ENCODE results near the gene TMEM247. TPM values are rescaled to one million over a fixed set of nuclear protein-coding genes. Genes with fewer than 3 reads are reported as not detected.

Gene TMEM247
- total RNA-seq, 1 experiment from 2014 or later: not detected

DNA sequence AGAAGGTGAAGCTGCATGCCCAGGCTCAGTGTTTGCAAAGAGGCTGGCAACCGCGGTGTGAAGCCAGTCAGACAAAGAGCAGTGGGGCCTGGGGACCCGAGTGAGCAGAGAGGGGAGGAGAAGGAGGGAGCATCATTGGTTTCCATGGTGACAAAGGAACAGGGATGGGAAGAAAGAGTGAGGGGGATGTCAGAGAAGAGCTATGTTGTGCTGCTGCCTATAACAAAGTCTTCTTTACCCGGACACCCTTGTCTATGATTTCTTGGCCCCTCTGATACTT lies 14.5 kb downstream of the TMEM247 start:
- TF ChIP-seq, protein P1, sequence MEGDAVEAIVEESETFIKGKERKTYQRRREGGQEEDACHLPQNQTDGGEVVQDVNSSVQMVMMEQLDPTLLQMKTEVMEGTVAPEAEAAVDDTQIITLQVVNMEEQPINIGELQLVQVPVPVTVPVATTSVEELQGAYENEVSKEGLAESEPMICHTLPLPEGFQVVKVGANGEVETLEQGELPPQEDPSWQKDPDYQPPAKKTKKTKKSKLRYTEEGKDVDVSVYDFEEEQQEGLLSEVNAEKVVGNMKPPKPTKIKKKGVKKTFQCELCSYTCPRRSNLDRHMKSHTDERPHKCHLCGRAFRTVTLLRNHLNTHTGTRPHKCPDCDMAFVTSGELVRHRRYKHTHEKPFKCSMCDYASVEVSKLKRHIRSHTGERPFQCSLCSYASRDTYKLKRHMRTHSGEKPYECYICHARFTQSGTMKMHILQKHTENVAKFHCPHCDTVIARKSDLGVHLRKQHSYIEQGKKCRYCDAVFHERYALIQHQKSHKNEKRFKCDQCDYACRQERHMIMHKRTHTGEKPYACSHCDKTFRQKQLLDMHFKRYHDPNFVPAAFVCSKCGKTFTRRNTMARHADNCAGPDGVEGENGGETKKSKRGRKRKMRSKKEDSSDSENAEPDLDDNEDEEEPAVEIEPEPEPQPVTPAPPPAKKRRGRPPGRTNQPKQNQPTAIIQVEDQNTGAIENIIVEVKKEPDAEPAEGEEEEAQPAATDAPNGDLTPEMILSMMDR (conservative IDR thresholded peaks at IDR 0.05; ENCODE audit: low read depth, low read length): no peak
- TF ChIP-seq EZH2 (IDR thresholded peaks at IDR 0.05; ENCODE audit: borderline replicate concordance, low read depth, low read length, poor library complexity, severe bottlenecking): no peak
- ChIA-PET POLR2A (ENCODE audit: low non-redundant PET) (no interaction called here), CTCF (no interaction called here)
- DNase-seq (ENCODE audit: low spot score): no peak
- no peak overlapping the region for H3K27ac ChIP-seq (ENCODE audit: low read depth, low read length, poor library complexity, severe bottlenecking)
- H3K4me1 ChIP-seq (ENCODE audit: insufficient read depth, low read length, poor library complexity, severe bottlenecking): peaks cover 6% of the 10 kb centered on the region
- H3K9me3 ChIP-seq (ENCODE audit: low read depth, low read length, poor library complexity, severe bottlenecking): no peaks in the 10 kb centered on the region
- BruUV-seq (replicated peaks): no TSS peak
- no peak overlapping the region for H3K4me3 ChIP-seq (ENCODE audit: low read depth, low read length, poor library complexity, severe bottlenecking)
- intact Hi-C loops (cut with micrococcal nuclease; ENCODE audit: unreplicated experiment): no loop called here
- peaks cover 20% of the 10 kb centered on the region for H3K27me3 ChIP-seq (replicated peaks; ENCODE audit: insufficient read depth, low read depth, low read length, poor library complexity)
- H3K36me3 ChIP-seq (ENCODE audit: insufficient read depth, low read length, poor library complexity, severe bottlenecking): no peaks in the 10 kb centered on the region

DNA sequence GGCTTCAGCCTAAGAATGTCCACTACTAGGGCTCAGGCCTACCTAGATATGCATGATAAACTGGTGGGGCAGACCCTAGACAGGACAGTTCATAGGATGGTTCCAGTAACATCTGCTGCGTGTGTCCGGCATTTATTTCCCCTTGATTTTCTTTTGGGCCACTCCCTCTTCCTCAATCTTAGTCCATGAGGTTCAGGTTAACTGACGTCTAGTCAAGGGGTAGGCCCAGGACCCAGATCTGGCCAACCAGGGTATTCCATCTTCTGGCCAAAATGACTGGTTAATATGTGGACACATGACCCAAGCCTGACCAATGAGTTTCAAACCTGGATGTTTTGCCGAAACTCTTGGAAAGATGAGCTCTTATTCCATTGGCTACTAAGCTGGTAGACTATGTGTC lies 15.2 kb downstream of the TMEM247 start:
- Histone ChIP-seq H3K4me1 (ENCODE audit: insufficient read depth, low read length, poor library complexity, severe bottlenecking) (peaks cover 6% of the 10 kb centered on the region), H3K36me3 (ENCODE audit: insufficient read depth, low read length, poor library complexity, severe bottlenecking) (no peaks in the 10 kb centered on the region), H3K4me3 (ENCODE audit: low read depth, low read length, poor library complexity, severe bottlenecking) (no peak overlapping the region), H3K27ac (ENCODE audit: low read depth, low read length, poor library complexity, severe bottlenecking) (no peak overlapping the region), H3K27me3 (replicated peaks; ENCODE audit: insufficient read depth, low read depth, low read length, poor library complexity) (peaks cover 27% of the 10 kb centered on the region), H3K9me3 (ENCODE audit: low read depth, low read length, poor library complexity, severe bottlenecking) (no peaks in the 10 kb centered on the region)
- no peak for DNase-seq (ENCODE audit: low spot score)
- TF ChIP-seq EZH2 (IDR thresholded peaks at IDR 0.05; ENCODE audit: borderline replicate concordance, low read depth, low read length, poor library complexity, severe bottlenecking): no peak
- TF ChIP-seq, protein P1 (conservative IDR thresholded peaks at IDR 0.05; ENCODE audit: low read depth, low read length): no peak
- CTCF ChIA-PET: no interaction called here
- intact Hi-C loops (cut with micrococcal nuclease; ENCODE audit: unreplicated experiment): no loop called here
- POLR2A ChIA-PET (ENCODE audit: low non-redundant PET): no interaction called here
- BruUV-seq (replicated peaks): no TSS peak

DNA sequence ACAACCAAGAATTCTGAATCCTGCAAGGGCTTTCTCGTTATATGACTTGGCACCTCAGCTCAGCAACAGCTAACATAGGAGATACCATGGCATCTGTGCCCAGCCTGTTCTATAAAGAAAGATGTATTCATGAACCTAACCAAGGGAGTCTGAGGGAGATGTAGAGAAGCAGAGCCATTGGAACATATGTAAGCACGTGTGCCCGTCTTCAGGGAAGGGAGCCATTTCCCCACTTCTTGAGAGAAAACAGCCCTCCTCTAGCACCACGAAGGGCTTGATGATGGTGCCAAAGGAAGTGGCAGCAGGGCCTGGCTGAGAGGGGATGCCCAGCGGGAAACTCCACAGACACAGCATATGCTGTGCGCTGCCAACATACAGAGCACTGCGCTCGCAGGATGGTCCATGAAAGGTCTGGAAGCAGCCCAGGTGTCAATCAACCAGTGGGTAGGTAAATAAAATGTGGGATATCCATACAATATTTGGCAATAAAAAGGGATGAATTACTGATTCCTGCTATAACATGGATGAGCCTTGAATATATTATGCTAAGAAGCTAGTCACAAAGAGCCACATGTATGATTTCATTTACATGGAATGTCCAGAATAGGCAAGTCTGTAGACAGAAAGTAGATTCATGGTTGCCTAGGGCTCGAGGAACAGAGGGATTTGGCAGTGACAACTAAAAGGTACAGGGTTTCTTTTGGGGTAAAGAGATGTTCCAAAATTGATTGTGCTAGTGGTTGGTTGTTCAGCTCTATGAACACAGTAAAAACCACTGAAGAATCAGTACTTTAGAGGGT lies 16.1 kb downstream of the TMEM247 start:
- Histone ChIP-seq H3K27me3 (replicated peaks; ENCODE audit: insufficient read depth, low read depth, low read length, poor library complexity) (peaks cover 27% of the 10 kb centered on the region), H3K36me3 (ENCODE audit: insufficient read depth, low read length, poor library complexity, severe bottlenecking) (no peaks in the 10 kb centered on the region), H3K27ac (ENCODE audit: low read depth, low read length, poor library complexity, severe bottlenecking) (no peak overlapping the region), H3K9me3 (ENCODE audit: low read depth, low read length, poor library complexity, severe bottlenecking) (no peaks in the 10 kb centered on the region), H3K4me1 (ENCODE audit: insufficient read depth, low read length, poor library complexity, severe bottlenecking) (peaks cover under 1% of the 10 kb centered on the region), H3K4me3 (ENCODE audit: low read depth, low read length, poor library complexity, severe bottlenecking) (no peak overlapping the region)
- no peak for DNase-seq (ENCODE audit: low spot score)
- ChIA-PET POLR2A (ENCODE audit: low non-redundant PET) (no interaction called here), CTCF (no interaction called here)
- TF ChIP-seq EZH2 (IDR thresholded peaks at IDR 0.05; ENCODE audit: borderline replicate concordance, low read depth, low read length, poor library complexity, severe bottlenecking): no peak
- TF ChIP-seq, protein P1 (conservative IDR thresholded peaks at IDR 0.05; ENCODE audit: low read depth, low read length): no peak
- intact Hi-C loops (cut with micrococcal nuclease; ENCODE audit: unreplicated experiment): no loop called here
- no TSS peak for BruUV-seq (replicated peaks)

Measured in A673 (cell line).